Measurements from ENCODE around the gene DCC.
A peak's percentile ranks its signal among the peaks of the same experiment; 100 is the strongest.

Gene DCC

GRCh38 chr18:52610451-52611115, 270.6 kb downstream of the DCC start:
- no peak for DNase-seq

GRCh38 chr18:52612406-52612805, 272.4 kb downstream of the DCC start:
- no peak for DNase-seq

- DNase-seq: no peak
These were observed 275.3 kb downstream of the DCC start for GRCh38 chr18:52615321-52615720.

GRCh38 chr18:52615943-52616342, 275.9 kb downstream of the DCC start:
- no peak for DNase-seq

- no peak for DNase-seq
These were observed 277.9 kb downstream of the DCC start for GRCh38 chr18:52617931-52618330.

- DNase-seq: no peak
These were observed 281.0 kb downstream of the DCC start for GRCh38 chr18:52620926-52621439.

GRCh38 chr18:52624702-52625101, 284.7 kb downstream of the DCC start:
- DNase-seq: no peak

GRCh38 chr18:52636536-52636935, 296.5 kb downstream of the DCC start:
- DNase-seq: no peak

- no peak for DNase-seq
These were observed 308.2 kb downstream of the DCC start for GRCh38 chr18:52648201-52648600.

GRCh38 chr18:52652391-52652790, 312.4 kb downstream of the DCC start:
- DNase-seq: no peak

- DNase-seq: no peak
These were observed 317.2 kb downstream of the DCC start for GRCh38 chr18:52657043-52657805.

- DNase-seq: no peak
These were observed 327.6 kb downstream of the DCC start for GRCh38 chr18:52667463-52668065.

- peak; percentile 44 for DNase-seq
These were observed 330.9 kb downstream of the DCC start for GRCh38 chr18:52670896-52671295.

GRCh38 chr18:52678034-52678433, 338.0 kb downstream of the DCC start:
- DNase-seq: no peak

GRCh38 chr18:52678551-52678950, 338.6 kb downstream of the DCC start:
- no peak for DNase-seq

GRCh38 chr18:52679354-52679753, 339.4 kb downstream of the DCC start:
- DNase-seq: no peak

- DNase-seq: no peak
These were observed 342.3 kb downstream of the DCC start for GRCh38 chr18:52682260-52682659.

- DNase-seq: no peak
These were observed 345.3 kb downstream of the DCC start for GRCh38 chr18:52685316-52685715.

GRCh38 chr18:52691841-52692240, 351.8 kb downstream of the DCC start:
- no peak for DNase-seq

GRCh38 chr18:52694804-52695203, 354.8 kb downstream of the DCC start:
- DNase-seq: no peak

- no peak for DNase-seq
These were observed 360.1 kb downstream of the DCC start for GRCh38 chr18:52700116-52700515.

GRCh38 chr18:52700816-52701215, 360.8 kb downstream of the DCC start:
- no peak for DNase-seq

- no peak for DNase-seq
These were observed 361.4 kb downstream of the DCC start for GRCh38 chr18:52701219-52701935.

All from NCI-H1694 (cell line).